ENCODE measurements around the gene WFDC8.
"Not testable (repeated sequence)": the region's sequence is repeated elsewhere in the genome, so short reads cannot be mapped to it uniquely, and the experiment has no call there.

WFDC8 gene

GRCh38 chr20:45579184-45579583 lies at the start of gene WFDC8:
Gene WFDC8 (minus strand): TSS chr20:45579284. CDS start chr20:45579247, 37 bp downstream.
- no peak for DNase-seq (ENCODE audit: low read depth)

- no peak for DNase-seq (ENCODE audit: low read depth)
Observed at GRCh38 chr20:45626540-45626939, 47.5 kb upstream of the WFDC8 start.

GRCh38 chr20:45621593-45621992 lies 42.5 kb upstream of the WFDC8 start:
- DNase-seq (ENCODE audit: low read depth): no peak

- no peak for DNase-seq (ENCODE audit: low read depth)
Observed at GRCh38 chr20:45617591-45617990, 38.5 kb upstream of the WFDC8 start.

GRCh38 chr20:45612314-45612713 lies 33.2 kb upstream of the WFDC8 start:
- DNase-seq (ENCODE audit: low read depth): no peak

- DNase-seq (ENCODE audit: low read depth): no peak
Observed at GRCh38 chr20:45611054-45611453, 32.0 kb upstream of the WFDC8 start.

GRCh38 chr20:45607810-45608209 lies 28.7 kb upstream of the WFDC8 start:
- DNase-seq (ENCODE audit: low read depth): no peak

- DNase-seq (ENCODE audit: low read depth): no peak
Observed at GRCh38 chr20:45595235-45595634, 16.2 kb upstream of the WFDC8 start.

GRCh38 chr20:45593498-45593897 lies 14.4 kb upstream of the WFDC8 start:
- DNase-seq (ENCODE audit: low read depth): no peak

- no peak for DNase-seq (ENCODE audit: low read depth)
Observed at GRCh38 chr20:45592574-45593189, 13.6 kb upstream of the WFDC8 start.

GRCh38 chr20:45589725-45590124 lies 10.6 kb upstream of the WFDC8 start:
- DNase-seq (ENCODE audit: low read depth): no peak

- DNase-seq (ENCODE audit: low read depth): no peak
Observed at GRCh38 chr20:45588800-45589199, 9.7 kb upstream of the WFDC8 start.

- not testable (repeated sequence) for DNase-seq (ENCODE audit: low read depth)
Observed at GRCh38 chr20:45585986-45586385, 6.9 kb upstream of the WFDC8 start.

GRCh38 chr20:45584294-45584693 lies 5.2 kb upstream of the WFDC8 start:
- not testable (repeated sequence) for DNase-seq (ENCODE audit: low read depth)

GRCh38 chr20:45583502-45583901 lies 4.4 kb upstream of the WFDC8 start:
- DNase-seq (ENCODE audit: low read depth): no peak

- DNase-seq (ENCODE audit: low read depth): no peak
Observed at GRCh38 chr20:45581702-45582101, 2.6 kb upstream of the WFDC8 start.

GRCh38 chr20:45578231-45578630 lies 853 bp downstream of the WFDC8 start:
- DNase-seq (ENCODE audit: low read depth): no peak

- DNase-seq (ENCODE audit: low read depth): no peak
Observed at GRCh38 chr20:45576995-45577394, 2.1 kb downstream of the WFDC8 start.

- no peak for DNase-seq (ENCODE audit: low read depth)
Observed at GRCh38 chr20:45575931-45576330, 3.2 kb downstream of the WFDC8 start.

- not testable (repeated sequence) for DNase-seq (ENCODE audit: low read depth)
Observed at GRCh38 chr20:45569650-45570049, 9.4 kb downstream of the WFDC8 start.

- no peak for DNase-seq (ENCODE audit: low read depth)
Observed at GRCh38 chr20:45564760-45565276, 14.3 kb downstream of the WFDC8 start.

GRCh38 chr20:45555198-45555597 lies 23.9 kb downstream of the WFDC8 start:
- no peak for DNase-seq (ENCODE audit: low read depth)

GRCh38 chr20:45552456-45552855 lies 26.6 kb downstream of the WFDC8 start:
- DNase-seq (ENCODE audit: low read depth): no peak

GRCh38 chr20:45550765-45551164 lies 28.3 kb downstream of the WFDC8 start:
- no peak for DNase-seq (ENCODE audit: low read depth)
